ENCODE data around the gene KCNQ1OT1. TPM values are rescaled to one million over a fixed set of nuclear protein-coding genes. Genes with fewer than 3 reads are reported as not detected.

Gene KCNQ1OT1
- polyA plus RNA-seq (ENCODE audit: low read depth in 6 of 6): under 1 TPM; 0.08 to 0.28 (median 0.12) TPM

DNA sequence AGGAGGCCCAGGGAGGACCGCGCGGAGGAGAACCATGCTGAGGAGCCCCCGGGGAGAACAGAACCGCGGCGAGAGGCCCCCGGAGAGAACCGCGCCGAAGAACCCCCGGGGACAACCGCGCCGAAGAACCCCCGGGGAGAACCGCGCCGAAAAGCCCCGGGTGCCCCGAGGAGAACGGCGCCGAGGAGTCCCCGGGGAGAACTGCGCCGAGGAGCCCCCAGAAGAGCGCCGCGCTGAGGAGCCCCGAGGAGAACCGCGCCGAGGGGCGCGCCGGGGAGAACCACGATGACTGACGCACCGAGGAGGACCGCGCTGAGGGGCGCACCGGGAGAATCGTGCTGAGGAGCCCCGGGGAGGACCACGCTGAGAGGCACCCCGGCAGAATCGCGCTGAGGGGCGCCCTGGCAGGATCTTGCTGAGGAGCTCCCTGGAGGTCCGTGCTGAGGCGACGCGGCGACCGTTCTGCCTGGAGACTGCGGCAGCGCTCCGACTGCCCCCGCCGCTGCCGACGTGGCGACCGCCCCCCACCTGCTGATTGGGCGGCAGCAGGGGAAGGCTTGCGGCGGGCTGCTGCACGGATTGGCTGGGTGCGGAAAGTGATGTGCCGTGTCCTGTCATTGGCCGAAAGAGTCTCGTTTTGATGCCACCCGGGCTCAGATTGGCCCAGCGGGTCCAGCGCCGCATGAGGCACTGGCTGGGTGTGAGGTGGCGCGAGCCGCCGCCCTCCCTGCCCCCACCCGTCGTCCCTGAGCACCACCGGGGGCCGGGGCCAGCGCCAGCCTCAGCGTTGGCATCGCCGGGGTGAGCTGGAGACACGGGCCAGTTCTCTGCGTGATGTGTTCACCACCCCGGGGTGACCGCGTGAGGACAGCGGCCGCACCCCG lies at the start of gene KCNQ1OT1:
Gene KCNQ1OT1, minus strand, starts transcription at position 464 of the 884 bp plus-strand sequence.
- Mint-ChIP-seq H3K4me3 (peak within 1 kb of the TSS; percentile 79 to 92 (median 83)), H3K27me3 (peaks cover 0 to 7% (median 0%) of the 10 kb centered on the region in 3 donors), H3K9me3 (peaks cover 0 to 3% (median 2%) of the 10 kb centered on the region in 7 donors), H3K27ac (peak within 1 kb of the TSS; percentile 26 to 66 (median 61)), H3K36me3 (peaks cover 0 to 7% of the 10 kb centered on the region in 2 donors), H3K4me1 (peaks cover 38 to 46% (median 41%) of the 10 kb centered on the region in 3 donors)
- DNase-seq: peak; percentile 89
- ATAC-seq (ENCODE audit: low read depth in 2 of 2): peak; percentile 91 to 92

DNA sequence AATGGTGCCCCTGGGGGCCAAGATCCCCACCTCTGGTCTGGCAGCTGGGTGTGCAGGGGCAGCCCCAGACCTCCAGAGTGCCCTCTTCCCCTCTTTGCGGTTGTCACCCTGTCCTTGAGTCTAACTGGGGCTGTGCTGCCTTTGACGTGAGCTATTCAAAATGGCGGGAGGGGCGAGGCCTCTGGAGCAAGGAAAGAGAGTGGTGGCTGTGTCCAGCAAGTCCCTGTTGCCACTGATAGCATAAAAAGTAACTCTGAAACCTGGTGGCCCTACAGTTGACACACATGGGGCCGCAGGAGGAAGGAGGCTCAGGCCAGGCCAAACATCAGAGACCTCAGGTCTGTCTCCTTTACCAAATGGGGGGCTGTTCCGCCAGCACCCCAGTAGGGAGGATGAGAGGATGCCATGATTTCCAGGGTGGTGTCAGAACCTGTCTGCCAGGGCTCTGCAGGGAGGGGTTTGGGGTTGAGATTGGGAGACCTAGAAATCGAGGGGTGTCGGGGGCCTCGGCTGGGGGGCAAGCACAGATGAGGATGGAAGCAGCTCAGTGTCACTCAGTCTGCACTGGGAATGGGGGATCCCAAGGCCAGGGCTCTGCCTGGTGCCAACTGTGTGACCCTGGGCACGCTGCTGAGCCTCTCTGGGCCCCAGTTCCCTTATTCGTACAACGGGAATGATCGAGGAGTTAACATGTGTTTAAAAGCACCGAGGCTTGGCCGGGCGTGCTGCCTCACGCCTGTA lies 49.2 kb upstream of the KCNQ1OT1 start:
- DNase-seq: no peak
- ATAC-seq (ENCODE audit: low read depth in 2 of 2): no peak
- Mint-ChIP-seq H3K27me3 (peaks cover 0 to 6% (median 0%) of the 10 kb centered on the region in 3 donors), H3K9me3 (peaks cover 0 to 5% (median 3%) of the 10 kb centered on the region in 7 donors), H3K4me1 (peaks cover 0 to 2% (median 0%) of the 10 kb centered on the region in 3 donors), H3K27ac (no peak overlapping the region), H3K36me3 (peaks cover 4 to 27% of the 10 kb centered on the region in 2 donors), H3K4me3 (no peak overlapping the region)

DNA sequence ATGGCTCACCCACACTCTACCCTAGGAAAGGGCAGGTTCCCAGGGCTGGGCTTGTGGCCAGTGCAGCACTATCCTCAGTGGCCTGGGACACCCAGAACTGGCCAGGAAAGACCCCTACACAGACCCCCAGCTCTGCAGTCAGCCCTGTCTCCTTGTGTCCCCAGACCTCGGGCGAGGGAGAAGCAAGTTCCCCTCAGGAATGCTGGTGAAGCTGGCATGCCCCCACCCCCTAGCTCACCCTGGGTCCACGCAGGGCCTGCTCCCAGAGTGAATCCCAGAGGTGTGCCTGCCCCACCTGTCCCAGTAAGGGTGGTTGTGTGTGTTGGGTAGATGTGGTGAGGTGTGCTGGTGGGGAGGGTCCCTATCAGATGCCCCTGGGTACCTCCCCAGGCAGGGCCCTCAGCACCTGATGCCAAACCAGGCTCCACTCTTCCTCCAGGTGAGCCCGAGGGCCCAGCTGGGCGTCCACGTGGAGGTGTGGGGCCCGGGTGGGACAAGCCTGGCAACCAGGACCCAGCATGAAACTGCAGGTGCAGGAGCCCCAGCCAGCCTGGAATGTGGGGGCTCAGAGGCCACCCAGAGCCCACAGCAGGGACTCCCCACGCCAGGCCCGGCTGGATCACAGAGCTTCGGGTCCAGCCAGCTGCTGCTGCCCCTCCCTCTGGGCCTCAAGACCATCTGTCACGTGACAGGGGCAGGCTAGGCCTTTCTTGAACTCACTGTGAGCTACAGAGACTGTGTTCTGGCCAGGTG lies 48.4 kb upstream of the KCNQ1OT1 start:
- Mint-ChIP-seq H3K4me1 (peaks cover 0 to 2% (median 0%) of the 10 kb centered on the region in 3 donors), H3K27ac (no peak overlapping the region), H3K36me3 (peaks cover 0 to 22% of the 10 kb centered on the region in 2 donors), H3K9me3 (no peaks in the 10 kb centered on the region), H3K27me3 (peaks cover 0 to 6% (median 0%) of the 10 kb centered on the region in 3 donors), H3K4me3 (no peak overlapping the region)
- no peak for DNase-seq
- no peak for ATAC-seq (ENCODE audit: low read depth in 2 of 2)

DNA sequence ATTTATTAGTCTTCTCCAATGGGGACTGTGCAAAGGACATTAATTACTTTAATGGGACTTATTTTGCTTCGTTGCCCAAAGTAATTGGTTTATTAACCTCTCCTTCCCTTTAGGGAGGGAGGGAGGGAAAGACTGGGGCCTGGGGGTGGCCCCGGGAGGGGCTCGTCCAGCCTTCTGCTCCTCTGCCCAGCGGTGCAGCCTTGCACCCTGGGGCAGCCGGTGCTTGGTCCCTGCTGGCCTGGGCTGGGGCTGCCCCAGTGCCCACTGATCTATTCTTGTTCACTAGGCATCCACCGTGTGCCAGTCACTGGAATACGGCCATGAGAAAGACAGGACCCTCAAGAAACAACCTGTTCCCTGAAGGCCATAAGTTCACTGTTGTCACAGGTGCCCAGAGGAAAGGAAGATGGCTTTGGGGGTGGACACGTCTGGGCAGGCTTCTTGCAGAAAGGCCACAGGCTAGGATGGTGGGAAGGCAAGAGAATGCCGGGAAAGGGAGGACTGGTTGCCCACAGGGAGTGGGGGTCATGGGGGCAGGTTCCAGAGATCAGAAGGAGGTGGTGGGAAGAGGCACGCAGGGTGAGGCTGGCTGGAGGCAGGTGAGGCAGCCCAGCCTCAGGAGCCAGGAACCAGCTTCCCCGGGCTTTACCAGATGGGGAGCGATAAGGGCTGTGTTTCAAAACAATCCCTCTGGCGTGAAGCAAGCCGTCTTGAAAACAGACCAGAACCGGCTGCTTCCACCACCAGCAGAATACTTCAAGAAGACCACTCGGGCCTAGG lies 47.6 kb upstream of the KCNQ1OT1 start:
- Mint-ChIP-seq H3K4me1 (peaks cover 0 to 2% (median 0%) of the 10 kb centered on the region in 3 donors), H3K36me3 (peaks cover 0 to 22% of the 10 kb centered on the region in 2 donors), H3K4me3 (peak overlapping the region in 1 of 8 donors; percentile 64), H3K9me3 (no peaks in the 10 kb centered on the region), H3K27me3 (peaks cover 0 to 6% (median 0%) of the 10 kb centered on the region in 3 donors), H3K27ac (no peak overlapping the region)
- ATAC-seq (ENCODE audit: low read depth in 2 of 2) (no peak), DNase-seq (no peak)

DNA sequence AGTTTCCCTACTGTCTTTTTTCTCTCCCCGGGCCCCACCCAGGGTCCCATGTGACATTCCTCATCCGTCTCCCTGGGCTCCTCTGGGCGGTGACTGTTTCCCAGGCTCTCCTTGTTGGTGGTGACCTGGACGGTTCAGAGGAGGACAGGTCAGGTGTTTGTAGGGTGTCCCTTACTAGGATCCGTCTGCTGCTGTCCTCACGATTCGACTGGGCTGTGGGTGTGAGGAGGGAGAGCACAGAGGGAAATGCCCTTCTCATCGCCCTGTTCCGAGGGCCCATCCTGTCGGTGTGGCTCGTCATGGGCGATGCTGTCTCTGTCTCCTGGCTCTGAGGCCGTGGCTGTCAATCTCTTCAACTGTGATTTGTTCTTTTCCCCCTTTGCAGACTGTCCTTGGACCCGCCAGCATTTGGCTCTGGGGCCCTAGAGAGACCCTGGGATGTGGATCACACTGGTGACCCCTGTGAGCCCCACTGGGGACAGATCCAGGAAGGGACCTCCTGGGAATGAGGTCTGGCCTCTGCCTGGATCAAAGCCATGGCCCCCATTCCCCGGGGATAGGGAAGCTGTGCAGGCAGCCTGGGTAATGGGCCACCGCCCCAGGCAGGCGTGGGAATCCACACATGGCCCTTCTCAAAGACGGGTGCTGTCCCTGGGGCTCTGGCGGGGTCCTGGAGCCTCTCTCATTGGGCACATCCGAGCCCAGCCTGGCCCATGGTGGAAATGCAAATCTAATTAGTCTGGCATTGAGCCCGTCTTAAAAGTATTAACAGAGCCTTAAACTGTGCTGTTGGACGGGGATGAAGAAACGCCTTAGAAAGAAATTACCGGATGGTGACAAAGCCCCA lies 46.8 kb upstream of the KCNQ1OT1 start:
- peak overlapping the region in 1 of 6 donors; percentile 27 for H3K27ac Mint-ChIP-seq
- no peak for ATAC-seq (ENCODE audit: low read depth in 2 of 2)
- DNase-seq: no peak
- H3K4me1 Mint-ChIP-seq: peaks cover 0 to 7% (median 0%) of the 10 kb centered on the region in 3 donors
- H3K36me3 Mint-ChIP-seq: peaks cover 0 to 17% of the 10 kb centered on the region in 2 donors
- no peak overlapping the region for H3K4me3 Mint-ChIP-seq
- H3K9me3 Mint-ChIP-seq: no peaks in the 10 kb centered on the region
- H3K27me3 Mint-ChIP-seq: peaks cover 0 to 6% (median 0%) of the 10 kb centered on the region in 3 donors

DNA sequence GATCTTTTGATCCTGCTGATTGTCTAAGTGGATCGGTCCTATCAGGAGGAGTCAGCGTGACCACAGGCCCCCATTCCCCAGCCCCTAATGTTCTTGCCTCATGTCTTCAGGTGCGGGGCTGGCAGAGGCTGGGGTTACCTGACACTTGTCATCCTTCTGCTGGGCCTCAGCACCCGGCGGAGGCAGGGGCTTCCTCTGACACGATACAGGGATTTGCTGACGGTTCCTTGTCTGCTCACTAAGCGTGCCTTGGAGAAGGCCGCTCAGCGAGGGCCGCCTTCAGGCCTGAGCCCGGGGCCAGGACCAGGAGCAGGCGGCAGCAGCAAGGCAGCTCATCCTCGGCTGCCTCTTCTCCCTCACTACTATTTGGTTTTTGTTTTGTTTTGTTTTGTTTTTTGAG lies 45.7 kb upstream of the KCNQ1OT1 start:
- peaks cover 0 to 6% (median 0%) of the 10 kb centered on the region in 3 donors for H3K27me3 Mint-ChIP-seq
- H3K9me3 Mint-ChIP-seq: no peaks in the 10 kb centered on the region
- no peak for ATAC-seq (ENCODE audit: low read depth in 2 of 2)
- peaks cover 0 to 15% (median 4%) of the 10 kb centered on the region in 3 donors for H3K4me1 Mint-ChIP-seq
- peaks cover 0 to 7% of the 10 kb centered on the region in 2 donors for H3K36me3 Mint-ChIP-seq
- peak overlapping the region in 1 of 8 donors; percentile 23 for H3K4me3 Mint-ChIP-seq
- H3K27ac Mint-ChIP-seq: no peak overlapping the region
- no peak for DNase-seq

DNA sequence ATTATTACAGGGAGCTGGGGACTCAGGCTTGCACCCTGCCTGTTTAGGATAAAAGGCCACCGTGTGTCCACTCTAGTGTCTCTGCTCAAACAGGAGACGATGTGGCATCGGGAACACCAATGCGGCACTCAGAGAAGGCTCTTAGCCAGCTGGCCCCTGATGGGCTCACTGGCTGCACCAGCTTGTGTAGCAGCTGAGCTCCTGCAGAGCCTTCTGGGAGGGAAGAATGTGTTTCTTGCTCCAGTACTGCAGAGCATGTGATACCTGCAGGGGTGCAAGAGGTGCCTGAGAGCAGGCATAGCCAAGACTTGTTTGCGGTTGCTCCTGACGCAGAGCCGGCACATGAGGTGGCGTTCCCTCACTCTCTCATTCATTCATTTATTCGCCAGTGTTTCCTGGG lies 44.4 kb upstream of the KCNQ1OT1 start:
- DNase-seq (no peak), ATAC-seq (ENCODE audit: low read depth in 2 of 2) (no peak)
- H3K36me3 Mint-ChIP-seq: peaks cover 0 to 5% of the 10 kb centered on the region in 2 donors
- H3K4me1 Mint-ChIP-seq: peaks cover 0 to 15% (median 4%) of the 10 kb centered on the region in 3 donors
- H3K27me3 Mint-ChIP-seq: peaks cover 0 to 4% (median 0%) of the 10 kb centered on the region in 3 donors
- no peak overlapping the region for H3K4me3 Mint-ChIP-seq
- no peaks in the 10 kb centered on the region for H3K9me3 Mint-ChIP-seq
- peak overlapping the region in 2 of 6 donors; percentile 36 to 44 for H3K27ac Mint-ChIP-seq

DNA sequence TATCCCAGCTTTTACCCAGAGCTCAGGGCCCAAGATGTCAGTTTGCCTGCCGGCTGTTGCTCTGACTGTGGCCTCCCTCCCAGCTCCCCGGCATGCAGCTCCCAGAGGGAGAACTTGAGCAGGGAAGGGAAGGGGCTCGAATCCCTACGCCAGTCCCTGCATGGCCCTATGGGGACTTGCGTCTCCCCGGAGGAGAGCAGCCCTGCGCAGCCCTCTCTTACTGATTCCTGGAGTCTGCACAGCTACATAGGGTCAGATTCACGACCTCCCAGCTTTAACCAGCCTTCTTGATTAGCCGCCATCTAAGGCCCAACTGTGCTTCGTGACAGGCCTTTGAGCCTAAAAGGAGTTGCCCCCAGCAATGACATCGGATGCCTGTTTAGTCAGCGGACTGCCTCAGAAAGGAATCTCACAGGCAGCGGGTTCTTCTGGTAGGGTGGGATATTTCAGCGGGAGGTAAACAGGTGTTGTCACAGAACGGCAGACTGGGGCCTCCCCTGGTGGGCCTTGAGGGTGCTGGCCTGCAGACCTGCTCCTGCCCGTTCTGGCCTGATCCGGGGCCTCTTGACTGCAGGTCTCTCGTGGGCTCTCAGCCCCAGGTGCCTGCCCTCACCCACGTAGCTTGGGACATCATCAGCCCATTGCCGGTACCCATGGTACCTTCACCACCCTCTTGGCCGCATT lies 43.8 kb upstream of the KCNQ1OT1 start:
- Mint-ChIP-seq H3K9me3 (no peaks in the 10 kb centered on the region), H3K4me3 (no peak overlapping the region), H3K4me1 (peaks cover 0 to 15% (median 4%) of the 10 kb centered on the region in 3 donors), H3K36me3 (no peaks in the 10 kb centered on the region), H3K27me3 (no peaks in the 10 kb centered on the region), H3K27ac (no peak overlapping the region)
- no peak for DNase-seq
- no peak for ATAC-seq (ENCODE audit: low read depth in 2 of 2)

DNA sequence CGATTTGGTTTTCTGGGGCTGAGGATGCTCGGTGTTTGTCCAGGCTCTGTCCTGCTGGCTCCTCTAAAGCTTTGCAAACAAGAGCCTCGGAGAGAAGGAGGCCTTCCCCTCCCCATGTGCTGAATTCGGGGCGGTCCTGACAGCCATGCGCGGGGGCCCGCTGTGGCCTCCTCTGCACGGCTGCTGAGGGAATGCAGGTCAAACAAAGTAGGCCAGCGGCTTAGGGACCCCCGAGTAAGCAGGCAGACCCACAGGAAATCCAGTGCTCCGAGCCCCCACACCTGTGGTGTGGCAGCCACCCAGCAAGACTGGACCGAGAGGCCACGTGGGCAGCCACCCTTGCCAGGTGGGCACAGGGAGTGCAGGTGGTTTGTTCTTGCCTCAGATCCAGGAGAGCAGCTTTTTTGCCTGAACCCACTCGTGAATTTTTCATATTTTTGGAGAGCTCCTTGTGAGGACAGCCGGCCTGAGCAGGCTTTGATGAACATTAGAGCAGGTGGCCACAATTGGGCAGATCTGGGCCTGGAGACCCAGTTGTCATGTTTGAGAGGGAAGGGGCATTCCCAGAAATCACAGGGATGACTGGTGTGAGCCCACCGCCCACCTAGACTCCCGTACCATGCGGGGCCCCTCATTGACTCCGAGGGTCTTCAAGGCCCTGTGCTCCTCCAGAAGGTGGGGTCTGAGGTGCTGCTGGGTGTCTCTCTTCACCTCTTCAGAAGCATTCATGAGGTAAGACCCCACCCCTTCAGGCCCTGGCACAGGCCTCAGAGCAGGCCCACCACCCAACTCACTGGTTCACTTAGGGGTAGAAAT lies 43.0 kb upstream of the KCNQ1OT1 start:
- Mint-ChIP-seq H3K36me3 (no peaks in the 10 kb centered on the region), H3K4me1 (peaks cover 0 to 15% (median 4%) of the 10 kb centered on the region in 3 donors), H3K27ac (no peak overlapping the region), H3K4me3 (no peak overlapping the region), H3K9me3 (no peaks in the 10 kb centered on the region), H3K27me3 (no peaks in the 10 kb centered on the region)
- ATAC-seq (ENCODE audit: low read depth in 2 of 2) (no peak), DNase-seq (no peak)

DNA sequence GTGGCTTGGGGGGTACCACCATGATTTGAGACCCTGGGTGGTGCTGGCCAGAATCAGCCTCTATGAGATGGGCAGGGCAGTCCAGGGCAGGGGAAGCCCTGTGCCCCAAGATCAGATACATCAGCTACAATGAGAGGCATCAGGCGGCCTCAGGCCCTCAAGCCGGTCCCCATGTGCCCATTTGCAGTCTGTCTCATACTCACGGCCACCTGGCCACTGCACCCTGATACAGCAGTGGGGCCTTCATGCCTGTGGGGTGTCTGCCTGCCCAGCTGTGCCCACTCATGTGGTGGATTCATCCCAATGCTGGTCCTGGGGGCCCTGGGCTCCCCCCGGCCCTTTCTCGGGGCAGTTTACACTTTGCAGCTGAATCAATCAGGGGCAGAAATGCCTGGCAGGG lies 42.4 kb upstream of the KCNQ1OT1 start:
- H3K4me3 Mint-ChIP-seq: no peak overlapping the region
- H3K4me1 Mint-ChIP-seq: peaks cover 0 to 12% (median 4%) of the 10 kb centered on the region in 3 donors
- H3K9me3 Mint-ChIP-seq: no peaks in the 10 kb centered on the region
- ATAC-seq (ENCODE audit: low read depth in 2 of 2) (no peak), DNase-seq (no peak)
- no peaks in the 10 kb centered on the region for H3K36me3 Mint-ChIP-seq
- H3K27ac Mint-ChIP-seq: no peak overlapping the region
- no peaks in the 10 kb centered on the region for H3K27me3 Mint-ChIP-seq

Data from naive B cell (primary cell).